ENCODE data around the gene ARHGDIB. TPM values are rescaled to one million over a fixed set of nuclear protein-coding genes. Genes with fewer than 3 reads are reported as not detected.

ARHGDIB gene
- total and polyA plus RNA-seq, 7 donors = 23.9 to 44.0 (median 32.4) TPM

GRCh38 chr12:14950982-14951746 is 10.2 kb downstream of the ARHGDIB start:
- WGBS, 3 donors = 83 to 92% (median 85%) methylated on average over 6 of the region's 6 CpGs
- DNase-seq (no peak), ATAC-seq (no peak)
- H3K27ac ChIP-seq = peak overlapping the region; percentile 61
- H3K27me3 ChIP-seq (ENCODE audit: insufficient read depth in 3 of 3, low read length in 2 of 3) = no peaks in the 10 kb centered on the region
- H3K4me3 ChIP-seq = no peak overlapping the region
- intact Hi-C loops (cut with DNase I) = no loop called here
- TF ChIP-seq, protein P1, sequence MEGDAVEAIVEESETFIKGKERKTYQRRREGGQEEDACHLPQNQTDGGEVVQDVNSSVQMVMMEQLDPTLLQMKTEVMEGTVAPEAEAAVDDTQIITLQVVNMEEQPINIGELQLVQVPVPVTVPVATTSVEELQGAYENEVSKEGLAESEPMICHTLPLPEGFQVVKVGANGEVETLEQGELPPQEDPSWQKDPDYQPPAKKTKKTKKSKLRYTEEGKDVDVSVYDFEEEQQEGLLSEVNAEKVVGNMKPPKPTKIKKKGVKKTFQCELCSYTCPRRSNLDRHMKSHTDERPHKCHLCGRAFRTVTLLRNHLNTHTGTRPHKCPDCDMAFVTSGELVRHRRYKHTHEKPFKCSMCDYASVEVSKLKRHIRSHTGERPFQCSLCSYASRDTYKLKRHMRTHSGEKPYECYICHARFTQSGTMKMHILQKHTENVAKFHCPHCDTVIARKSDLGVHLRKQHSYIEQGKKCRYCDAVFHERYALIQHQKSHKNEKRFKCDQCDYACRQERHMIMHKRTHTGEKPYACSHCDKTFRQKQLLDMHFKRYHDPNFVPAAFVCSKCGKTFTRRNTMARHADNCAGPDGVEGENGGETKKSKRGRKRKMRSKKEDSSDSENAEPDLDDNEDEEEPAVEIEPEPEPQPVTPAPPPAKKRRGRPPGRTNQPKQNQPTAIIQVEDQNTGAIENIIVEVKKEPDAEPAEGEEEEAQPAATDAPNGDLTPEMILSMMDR (IDR thresholded peaks at IDR 0.05) = no peak
- peaks cover 8% of the 10 kb centered on the region for H3K4me1 ChIP-seq
- H3K9me3 ChIP-seq = no peaks in the 10 kb centered on the region
- H3K36me3 ChIP-seq (ENCODE audit: insufficient read depth in 1 of 2, low read depth in 1 of 2) = peaks cover 0 to 10% of the 10 kb centered on the region in 2 donors

GRCh38 chr12:14950421-14950820 is 11.0 kb downstream of the ARHGDIB start:
- ATAC-seq = no peak

DNA sequence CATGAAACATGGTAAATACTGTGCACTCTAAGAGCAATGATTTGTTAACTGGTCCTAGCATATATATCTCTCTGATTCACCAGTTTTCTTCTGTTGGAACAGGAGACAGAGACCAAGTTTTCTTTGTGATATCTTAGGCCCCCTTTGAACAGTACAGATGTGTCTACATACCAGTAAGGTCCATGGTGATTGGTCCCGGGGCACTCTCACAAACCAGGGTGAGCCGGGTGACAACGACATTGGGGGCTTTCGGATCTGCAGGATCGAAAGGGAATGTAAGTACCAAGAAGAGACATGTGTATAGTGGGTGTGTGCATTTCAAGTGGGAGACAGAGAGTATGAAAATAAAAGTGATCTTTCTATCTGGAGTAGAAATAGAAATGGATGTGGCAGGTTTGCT is 11.8 kb downstream of the ARHGDIB start:
- Histone ChIP-seq H3K27me3 (ENCODE audit: insufficient read depth in 3 of 3, low read length in 2 of 3) (no peaks in the 10 kb centered on the region), H3K4me3 (no peak overlapping the region), H3K36me3 (ENCODE audit: insufficient read depth in 1 of 2, low read depth in 1 of 2) (peaks cover 0 to 10% of the 10 kb centered on the region in 2 donors), H3K9me3 (no peaks in the 10 kb centered on the region), H3K27ac (peak overlapping the region; percentile 72), H3K4me1 (peaks cover 8% of the 10 kb centered on the region)
- no peak for DNase-seq
- no peak for ATAC-seq
- TF ChIP-seq, protein P1 (IDR thresholded peaks at IDR 0.05) = no peak
- WGBS, 3 donors = 94 to 98% (median 96%) methylated on average over 5 of the region's 5 CpGs
- intact Hi-C loops (cut with DNase I) = no loop called here

More at GRCh38 chr12:14950421-14950820, 11.0 kb downstream of the ARHGDIB start:
- TF ChIP-seq, protein P1 (IDR thresholded peaks at IDR 0.05) = no peak
- 78 to 87% (median 81%) methylated on average over 4 of the region's 4 CpGs for WGBS, 3 donors
- peaks cover 0 to 10% of the 10 kb centered on the region in 2 donors for H3K36me3 ChIP-seq (ENCODE audit: insufficient read depth in 1 of 2, low read depth in 1 of 2)
- H3K9me3 ChIP-seq = no peaks in the 10 kb centered on the region
- no peak overlapping the region for H3K27ac ChIP-seq
- no peaks in the 10 kb centered on the region for H3K27me3 ChIP-seq (ENCODE audit: insufficient read depth in 3 of 3, low read length in 2 of 3)
- H3K4me3 ChIP-seq = no peak overlapping the region
- H3K4me1 ChIP-seq = peaks cover 8% of the 10 kb centered on the region
- no peak for DNase-seq
- intact Hi-C loops (cut with DNase I) = no loop called here

GRCh38 chr12:14948672-14949071 is 12.7 kb downstream of the ARHGDIB start:
- TF ChIP-seq, protein P1 (IDR thresholded peaks at IDR 0.05) = no peak
- intact Hi-C loops (cut with DNase I) = no loop called here
- Histone ChIP-seq H3K36me3 (ENCODE audit: insufficient read depth in 1 of 2, low read depth in 1 of 2) (peaks cover 0 to 10% of the 10 kb centered on the region in 2 donors), H3K27me3 (ENCODE audit: insufficient read depth in 3 of 3, low read length in 2 of 3) (no peaks in the 10 kb centered on the region), H3K4me1 (peaks cover 8% of the 10 kb centered on the region), H3K9me3 (no peaks in the 10 kb centered on the region), H3K4me3 (peak overlapping the region; percentile 18), H3K27ac (peak overlapping the region; percentile 72)
- ATAC-seq (peak; percentile 61 to 85 (median 72)), DNase-seq (no peak)
- 14 to 28% (median 19%) methylated on average over 3 of the region's 3 CpGs for WGBS, 3 donors
